ENCODE measurements around the gene SELPLG. TPM values are rescaled to one million over a fixed set of nuclear protein-coding genes. Genes with fewer than 3 reads are reported as not detected.
"Not testable (repeated sequence)": the region's sequence is repeated elsewhere in the genome, so short reads cannot be mapped to it uniquely, and the experiment has no call there.

The SELPLG gene
- total RNA-seq, 1 donor from 2014 or later: 0.51 TPM

DNA sequence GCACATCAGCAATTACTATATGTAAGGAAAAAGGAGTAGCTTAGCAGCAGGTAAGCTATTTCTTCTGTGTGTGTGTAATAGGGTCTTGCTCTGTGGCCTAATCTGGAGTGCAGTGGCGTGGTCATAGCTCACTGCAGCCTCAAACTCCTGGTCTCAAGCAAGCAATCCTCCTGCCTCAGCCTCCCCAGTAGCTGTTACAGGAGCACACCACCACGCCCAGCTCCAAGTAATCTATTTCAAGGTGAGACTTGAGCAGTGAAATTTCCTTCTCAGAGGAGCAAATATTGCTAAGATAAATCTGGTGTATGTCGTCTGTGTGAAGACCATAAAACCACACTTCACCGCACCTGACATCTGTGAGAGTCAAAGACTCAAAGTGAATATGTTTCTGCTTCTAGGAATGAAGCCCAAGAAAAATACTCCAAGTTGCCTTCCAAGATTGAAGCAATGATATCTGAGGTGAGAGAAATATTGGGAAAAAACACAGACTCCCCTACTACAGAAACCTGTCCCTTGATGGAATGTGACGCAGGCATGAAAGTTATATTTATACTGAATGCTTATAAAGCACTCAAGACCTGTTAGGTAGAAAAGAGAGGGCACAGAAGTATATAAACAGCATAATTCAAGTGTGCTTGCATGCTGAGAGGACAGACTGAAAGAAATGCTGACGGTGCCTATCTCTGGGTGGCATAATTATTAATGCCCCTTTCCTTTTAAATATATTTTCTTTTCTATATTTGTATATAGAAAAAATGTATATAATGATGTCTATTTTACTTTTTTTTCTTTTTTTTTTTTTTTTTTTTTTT lies 2.5 kb upstream of the SELPLG start:
- peaks cover 3% of the 10 kb centered on the region for H3K27me3 Mint-ChIP-seq (ENCODE audit: low read depth)

DNA sequence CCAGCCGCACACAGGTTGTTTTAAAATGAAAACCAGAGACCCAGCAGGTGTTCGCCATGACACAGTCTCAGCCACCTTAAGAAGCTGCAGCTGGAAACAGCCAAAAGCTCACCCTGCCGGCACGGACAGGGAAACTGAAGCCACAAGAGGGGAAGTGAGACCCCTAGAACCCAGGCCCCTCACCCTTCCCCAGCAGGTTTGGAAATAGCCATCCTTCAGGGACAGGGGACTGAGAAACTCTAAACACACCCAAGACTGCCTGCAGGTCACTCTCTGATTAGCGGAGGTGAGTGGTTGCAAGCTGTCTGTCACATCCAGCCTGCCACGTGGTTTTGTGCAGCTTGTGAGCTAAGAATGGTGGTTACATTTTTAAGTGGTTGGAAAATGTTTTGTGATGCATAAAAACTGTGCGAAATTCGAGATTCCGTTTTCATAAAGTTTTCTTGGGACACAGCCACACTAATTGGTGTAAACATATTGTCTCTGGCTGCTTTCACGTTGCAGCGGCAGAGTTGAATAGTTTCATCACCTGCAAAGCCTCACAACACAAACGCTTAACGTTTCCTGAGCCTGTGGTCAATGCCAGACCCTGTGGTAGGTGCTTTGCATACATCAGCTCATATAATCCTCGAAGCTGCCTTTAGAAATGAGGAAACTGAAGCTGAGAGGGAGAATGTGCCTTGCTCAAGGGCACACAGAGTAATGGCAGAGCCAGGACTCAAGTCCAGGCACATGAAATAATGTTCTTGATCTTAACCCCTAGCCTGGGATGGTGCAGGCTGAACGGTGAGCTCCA lies 1.7 kb upstream of the SELPLG start:
- Mint-ChIP-seq H3K4me1 (peaks cover 53% of the 10 kb centered on the region), H3K27ac (ENCODE audit: unreplicated experiment) (no peak overlapping the region), H3K27me3 (ENCODE audit: low read depth) (peaks cover 3% of the 10 kb centered on the region), H3K4me3 (no peak overlapping the region), H3K9me3 (no peaks in the 10 kb centered on the region), H3K36me3 (ENCODE audit: low read depth) (no peaks in the 10 kb centered on the region)
- DNase-seq (ENCODE audit: low read depth, low spot score): no peak
- TF ChIP-seq, protein P1, sequence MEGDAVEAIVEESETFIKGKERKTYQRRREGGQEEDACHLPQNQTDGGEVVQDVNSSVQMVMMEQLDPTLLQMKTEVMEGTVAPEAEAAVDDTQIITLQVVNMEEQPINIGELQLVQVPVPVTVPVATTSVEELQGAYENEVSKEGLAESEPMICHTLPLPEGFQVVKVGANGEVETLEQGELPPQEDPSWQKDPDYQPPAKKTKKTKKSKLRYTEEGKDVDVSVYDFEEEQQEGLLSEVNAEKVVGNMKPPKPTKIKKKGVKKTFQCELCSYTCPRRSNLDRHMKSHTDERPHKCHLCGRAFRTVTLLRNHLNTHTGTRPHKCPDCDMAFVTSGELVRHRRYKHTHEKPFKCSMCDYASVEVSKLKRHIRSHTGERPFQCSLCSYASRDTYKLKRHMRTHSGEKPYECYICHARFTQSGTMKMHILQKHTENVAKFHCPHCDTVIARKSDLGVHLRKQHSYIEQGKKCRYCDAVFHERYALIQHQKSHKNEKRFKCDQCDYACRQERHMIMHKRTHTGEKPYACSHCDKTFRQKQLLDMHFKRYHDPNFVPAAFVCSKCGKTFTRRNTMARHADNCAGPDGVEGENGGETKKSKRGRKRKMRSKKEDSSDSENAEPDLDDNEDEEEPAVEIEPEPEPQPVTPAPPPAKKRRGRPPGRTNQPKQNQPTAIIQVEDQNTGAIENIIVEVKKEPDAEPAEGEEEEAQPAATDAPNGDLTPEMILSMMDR (conservative IDR thresholded peaks at IDR 0.05): no peak

More for the DNA sequence above, 2.5 kb upstream of the SELPLG start:
- Mint-ChIP-seq H3K9me3 (no peaks in the 10 kb centered on the region), H3K4me3 (peak overlapping the region; percentile 33), H3K36me3 (ENCODE audit: low read depth) (no peaks in the 10 kb centered on the region), H3K4me1 (peaks cover 54% of the 10 kb centered on the region), H3K27ac (ENCODE audit: unreplicated experiment) (peak overlapping the region; percentile 71)
- TF ChIP-seq, protein P1 (conservative IDR thresholded peaks at IDR 0.05): no peak
- DNase-seq (ENCODE audit: low read depth, low spot score): no peak

DNA sequence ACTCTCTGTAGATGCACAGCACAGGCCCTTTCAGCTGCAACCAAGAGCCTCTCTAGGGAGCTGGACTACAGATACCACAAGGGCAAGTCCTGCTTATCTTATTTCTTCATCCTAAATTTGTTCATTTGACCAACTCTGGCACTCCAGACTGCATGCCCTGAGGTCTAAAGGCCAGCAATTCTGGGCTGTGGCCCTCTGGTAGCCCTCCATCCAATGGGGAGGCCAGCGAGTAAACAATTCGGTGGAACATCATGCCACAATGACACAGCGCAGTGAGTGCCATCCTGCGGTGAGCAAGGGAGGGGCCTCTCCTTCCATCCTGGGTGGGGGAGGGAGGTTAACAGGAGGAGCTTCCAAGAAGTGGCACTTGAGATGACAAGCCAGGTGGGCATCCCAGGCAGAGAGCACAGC lies 652 bp upstream of the SELPLG start:
- Mint-ChIP-seq H3K27ac (ENCODE audit: unreplicated experiment) (no peak overlapping the region), H3K9me3 (no peaks in the 10 kb centered on the region), H3K4me3 (no peak overlapping the region), H3K4me1 (peaks cover 51% of the 10 kb centered on the region), H3K27me3 (ENCODE audit: low read depth) (peaks cover 3% of the 10 kb centered on the region), H3K36me3 (ENCODE audit: low read depth) (no peaks in the 10 kb centered on the region)
- no peak for DNase-seq (ENCODE audit: low read depth, low spot score)
- TF ChIP-seq, protein P1 (conservative IDR thresholded peaks at IDR 0.05): no peak

DNA sequence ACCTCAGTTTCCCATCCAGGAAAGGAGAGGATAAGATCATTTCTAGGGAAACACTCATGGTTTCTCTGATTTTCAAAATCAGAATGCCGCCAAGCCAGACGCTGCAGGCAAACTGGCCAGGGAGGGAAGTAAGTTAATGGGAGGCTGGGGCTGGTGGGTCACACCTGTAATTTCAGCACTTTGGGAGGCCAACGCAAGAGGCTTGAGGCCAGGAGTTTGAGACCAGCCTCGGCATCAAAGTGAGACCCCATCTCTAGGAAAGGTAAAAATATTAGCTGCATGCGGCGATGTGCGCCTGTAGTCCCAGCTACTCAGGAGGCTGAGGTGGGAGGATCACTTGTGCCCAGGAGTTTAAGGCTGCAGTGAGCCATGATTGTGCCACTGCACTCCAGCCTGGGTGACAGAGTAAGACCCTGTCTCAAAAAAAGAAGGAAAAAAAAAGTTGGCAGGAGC lies 587 bp downstream of the SELPLG start:
- Mint-ChIP-seq H3K36me3 (ENCODE audit: low read depth) (no peaks in the 10 kb centered on the region), H3K9me3 (no peaks in the 10 kb centered on the region), H3K27ac (ENCODE audit: unreplicated experiment) (peak overlapping the region; percentile 50), H3K4me1 (peaks cover 47% of the 10 kb centered on the region), H3K27me3 (ENCODE audit: low read depth) (peaks cover 3% of the 10 kb centered on the region), H3K4me3 (no peak overlapping the region)
- TF ChIP-seq, protein P1 (conservative IDR thresholded peaks at IDR 0.05): no peak
- DNase-seq (ENCODE audit: low read depth, low spot score): no peak

DNA sequence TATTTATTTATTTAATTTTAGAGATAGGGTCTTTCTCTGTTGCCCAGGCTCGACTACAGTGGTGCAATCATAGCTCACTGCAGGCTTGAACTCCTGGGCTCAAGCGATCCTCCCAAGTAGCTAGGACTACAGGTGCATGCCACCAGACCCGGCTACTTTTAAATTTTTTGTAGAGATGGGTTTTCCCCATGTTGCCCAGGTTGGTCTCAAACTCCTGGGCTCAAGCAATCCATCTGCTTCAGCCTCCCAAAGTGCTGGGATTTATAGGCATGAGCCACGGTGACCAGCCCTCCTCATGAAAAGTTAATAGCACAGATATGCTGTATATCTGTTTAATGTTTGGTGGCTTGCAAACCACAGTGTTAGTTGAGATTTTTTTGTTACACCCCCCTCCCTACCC lies 2.4 kb downstream of the SELPLG start:
- H3K4me3 Mint-ChIP-seq; DNase-seq (ENCODE audit: low read depth, low spot score); H3K36me3 Mint-ChIP-seq (ENCODE audit: low read depth); H3K27ac Mint-ChIP-seq (ENCODE audit: unreplicated experiment); H3K9me3 Mint-ChIP-seq; H3K27me3 Mint-ChIP-seq (ENCODE audit: low read depth): not testable (repeated sequence)
- H3K4me1 Mint-ChIP-seq: peaks cover 32% of the 10 kb centered on the region
